GM12878 (cell line): ENCODE measurements around the gene RAP2B. TPM values are rescaled to one million over a fixed set of nuclear protein-coding genes. Genes with fewer than 3 reads are reported as not detected.

Experiments
- ATAC-seq: fragments of 200-7000 bp; cut with Tn5 transposase; 3 replicates; pipeline ENCODE4 v1.9.1; 2020; ENCODE audit warnings: mild to moderate bottlenecking, moderate library complexity
- BruUV-seq: library from RNA; stranded (reverse); fragments of 400-500 nt; replicated peaks from 2 replicates; lab custom pipeline; 2021; lab: Mats Ljungman, UMichigan
- CTCF ChIA-PET: fragments of 300-600 bp; sonication (Branson Sonifier 250); formaldehyde crosslinking; extraction: SDS; loops from one replicate; lab custom pipeline; 2021; ENCODE audit warnings: inconsistent platforms; lab: Yijun Ruan, JAX
- POLR2A ChIA-PET: fragments of 350-600 bp; formaldehyde crosslinking; extraction: SDS; loops from one replicate; lab custom pipeline; 2021; ENCODE audit warnings: inconsistent platforms; lab: Charles Lee
- RAD21 ChIA-PET: fragments of 300-600 bp; sonication (Branson Sonifier 250); formaldehyde crosslinking; loops from one replicate; lab custom pipeline; 2023; ENCODE audit warnings: antibody characterized with exemption; ENCODE audit not compliant: unreplicated experiment; lab: Charles Lee
- SMC1A ChIA-PET: fragments of 300-600 bp; sonication (Branson Sonifier 250); formaldehyde crosslinking; loops from one replicate; lab custom pipeline; 2023; ENCODE audit not compliant: unreplicated experiment, uncharacterized antibody; lab: Charles Lee
- DNase-seq: peaks from one replicate; pipeline ENCODE4 v3.0.0-alpha.2; 2011; ENCODE audit warnings: low read depth, low spot score
- FAIRE-seq: peaks from 3 replicates; lab custom pipeline; 2011; peaks lifted over from hg19 to GRCh38; lab: Jason Lieb, UNC
- H2AFZ ChIP-seq: 2 replicates; pipeline ENCODE4 v1.6.0; 2011; ENCODE audit warnings: low read depth, low read length, control low read depth; ENCODE audit not compliant: control insufficient read depth
- H3K27ac ChIP-seq: 2 replicates; pipeline ENCODE4 v1.5.1; 2011; ENCODE audit warnings: control low read depth; ENCODE audit not compliant: control insufficient read depth, insufficient read depth
- H3K27me3 ChIP-seq, 2 experiments: replicated peaks in 1 of 2; 2 replicates each; pipeline versions ENCODE4 v1.6.0 to v1.6.1; 2011; ENCODE audit warnings: low read length in 1 of 2; ENCODE audit not compliant: control insufficient read depth in 2 of 2, insufficient read depth in 2 of 2
- H3K36me3 ChIP-seq, 2 experiments: 2 replicates each; pipeline ENCODE4 v1.5.1; 2011; ENCODE audit warnings: low read length in 1 of 2; ENCODE audit not compliant: control insufficient read depth in 2 of 2, insufficient read depth in 2 of 2
- H3K4me1 ChIP-seq: 2 replicates; pipeline ENCODE4 v1.6.1; 2011; ENCODE audit warnings: mild to moderate bottlenecking, low read length, moderate library complexity, mixed read lengths; ENCODE audit not compliant: control insufficient read depth, insufficient read depth
- H3K4me2 ChIP-seq: 2 replicates; pipeline ENCODE4 v1.6.0; 2011; ENCODE audit warnings: control low read depth; ENCODE audit not compliant: control insufficient read depth, insufficient read depth
- H3K4me3 ChIP-seq: fragments of 200-600 bp; sonication (generic); 2 replicates; pipeline ENCODE4 v1.5.1; 2016
- H3K79me2 ChIP-seq: 2 replicates; pipeline ENCODE4 v1.6.0; 2011; ENCODE audit warnings: low read length; ENCODE audit not compliant: control insufficient read depth, insufficient read depth
- H3K9ac ChIP-seq: 2 replicates; pipeline ENCODE4 v1.8.0; 2011; ENCODE audit warnings: low read length, control low read depth, mixed read lengths; ENCODE audit not compliant: control insufficient read depth, insufficient read depth
- H3K9me3 ChIP-seq: replicated peaks from 3 replicates; pipeline ENCODE4 v1.5.1; 2011; ENCODE audit warnings: mild to moderate bottlenecking, low read length; ENCODE audit not compliant: control insufficient read depth, insufficient read depth
- H4K20me1 ChIP-seq: 2 replicates; pipeline ENCODE4 v1.6.0; 2011; ENCODE audit not compliant: control insufficient read depth, insufficient read depth
- BCL11A ChIP-seq: IDR thresholded peaks from 2 replicates; pipeline ENCODE4 v1.6.1; 2011; ENCODE audit warnings: low read depth, low read length
- BRCA1 ChIP-seq: IDR thresholded peaks from 2 replicates; pipeline ENCODE4 v1.6.1; 2011; ENCODE audit warnings: low read depth, low read length, improper control_type of control experiment
- FOS ChIP-seq: IDR thresholded peaks from 3 replicates; pipeline ENCODE4 v1.6.1; 2011; ENCODE audit warnings: borderline replicate concordance; ENCODE audit not compliant: insufficient read length; ENCODE audit errors: extremely low read depth
- FOXM1 ChIP-seq: IDR thresholded peaks from 2 replicates; pipeline ENCODE4 v1.6.1; 2012; ENCODE audit warnings: low read depth, mild to moderate bottlenecking, inconsistent platforms, low read length, moderate library complexity
- HCFC1 ChIP-seq: fragments of 150-350 bp; IDR thresholded peaks from 2 replicates; pipeline ENCODE4 v1.6.1; 2014; ENCODE audit warnings: low read length
- IKZF2 ChIP-seq, 2 experiments: fragments of 450-650 bp; IDR thresholded peaks; 2 replicates each; pipeline ENCODE4 v1.6.1; 2017; ENCODE audit warnings: mild to moderate bottlenecking in 2 of 2, moderate library complexity in 2 of 2
- KLF5 ChIP-seq: fragments of 450-650 bp; IDR thresholded peaks from 2 replicates; pipeline ENCODE4 v1.6.1; 2014; ENCODE audit warnings: mild to moderate bottlenecking; ENCODE audit not compliant: partially characterized antibody
- MXI1 ChIP-seq: fragments of 150-350 bp; IDR thresholded peaks from 2 replicates; pipeline ENCODE4 v1.6.1; 2011; ENCODE audit warnings: low read depth, mild to moderate bottlenecking, inconsistent platforms, low read length, improper control_type of control experiment
- MYB ChIP-seq: fragments of 150-350 bp; IDR thresholded peaks from 2 replicates; pipeline ENCODE4 v1.6.1; 2014; ENCODE audit warnings: mild to moderate bottlenecking, low read depth, low read length, borderline replicate concordance
- NR2C1 ChIP-seq: fragments of 450-650 bp; IDR thresholded peaks from 2 replicates; pipeline ENCODE4 v1.6.1; 2017; ENCODE audit warnings: antibody characterized with exemption, mild to moderate bottlenecking, moderate library complexity
- RB1 ChIP-seq: fragments of 450-650 bp; formaldehyde crosslinking; IDR thresholded peaks from 2 replicates; pipeline ENCODE4 v1.6.1; 2017; ENCODE audit warnings: mild to moderate bottlenecking, borderline replicate concordance
- RFX5 ChIP-seq: IDR thresholded peaks from 2 replicates; pipeline ENCODE4 v1.6.1; 2011; ENCODE audit warnings: low read depth, low read length, improper control_type of control experiment
- SIN3A ChIP-seq: IDR thresholded peaks from 2 replicates; pipeline ENCODE4 v1.6.1; 2012; ENCODE audit warnings: low read depth, low read length, improper control_type of control experiment
- STAT3 ChIP-seq: IDR thresholded peaks from 2 replicates; pipeline ENCODE4 v1.6.1; 2011; ENCODE audit warnings: low read depth, low read length, improper control_type of control experiment
- SUZ12 ChIP-seq: fragments of 200-600 bp; sonication (generic); IDR thresholded peaks from one replicate; pipeline ENCODE4 v1.6.1; 2018; ENCODE audit warnings: antibody characterized with exemption, mild to moderate bottlenecking; ENCODE audit not compliant: unreplicated experiment
- WGBS: methylation state at CpG from one replicate; pipeline ENCODE4 v1.1.6; 2016; ENCODE audit warnings: low lambda C conversion rate; ENCODE audit not compliant: insufficient replicate concordance, insufficient coverage; ENCODE audit errors: missing lambda C conversion rate; 5-methylcytosine and 5-hydroxymethylcytosine counted together
- in situ Hi-C: fragments of 300-500 bp; cut with MboI; formaldehyde crosslinking; loops from 9 replicates; pipeline ENCODE4 v1.14.3; 2018; ENCODE audit warnings: mixed read lengths
- intact Hi-C: fragments of 100-400 bp; cut with micrococcal nuclease; formaldehyde crosslinking; loops from one replicate; pipeline ENCODE4 v1.14.2; 2022; ENCODE audit not compliant: unreplicated experiment
- polyA plus RNA-seq, 11 experiments: library from polyadenylated mRNA; depleted of rRNA in 4 of 11; unstranded in 6 of 11; stranded (reverse) in 5 of 11; fragments of >200 nt; fragmentation: Nextera tagmentation in 4 of 11; fragmentation: Illumina TruSeq in 1 of 11; extraction: Ambion mirVana in 4 of 11; extraction: Trizol in 1 of 11; gene quantifications; 1 replicate in 1 of 11; 2 replicates in 10 of 11; pipeline versions ENCODE4 v1.2.1 to v1.2.3, GENCODE V29; 2011 to 2016; ENCODE audit warnings: inconsistent platforms in 2 of 11, missing spikeins in 2 of 11, low read depth in 1 of 11
- total RNA-seq, 4 experiments: library from RNA; depleted of rRNA in 3 of 4; stranded (reverse); fragments of >200 nt in 3 of 4; fragmentation: Illumina TruSeq in 1 of 4; extraction: Trizol in 1 of 4; gene quantifications; 2 replicates each; pipeline versions ENCODE4 v1.2.1 to v1.2.3, GENCODE V29; 2013 to 2021
- TF ChIP-seq, protein P1 (sequence below): fragments of 450-650 bp; IDR thresholded peaks from 2 replicates; pipeline ENCODE4 v1.6.1; 2017; ENCODE audit warnings: mild to moderate bottlenecking
- TF ChIP-seq, protein P2 (sequence below): IDR thresholded peaks from 2 replicates; pipeline ENCODE4 v1.6.1; 2012; ENCODE audit warnings: low read depth, low read length, improper control_type of control experiment

The RAP2B gene
- total and polyA plus RNA-seq, 10 of the 15 experiments (the other 5 are each of a cell fraction or from before 2014, with no cell fraction given): 5.9 to 21.3 (median 12.0) TPM

DNA sequence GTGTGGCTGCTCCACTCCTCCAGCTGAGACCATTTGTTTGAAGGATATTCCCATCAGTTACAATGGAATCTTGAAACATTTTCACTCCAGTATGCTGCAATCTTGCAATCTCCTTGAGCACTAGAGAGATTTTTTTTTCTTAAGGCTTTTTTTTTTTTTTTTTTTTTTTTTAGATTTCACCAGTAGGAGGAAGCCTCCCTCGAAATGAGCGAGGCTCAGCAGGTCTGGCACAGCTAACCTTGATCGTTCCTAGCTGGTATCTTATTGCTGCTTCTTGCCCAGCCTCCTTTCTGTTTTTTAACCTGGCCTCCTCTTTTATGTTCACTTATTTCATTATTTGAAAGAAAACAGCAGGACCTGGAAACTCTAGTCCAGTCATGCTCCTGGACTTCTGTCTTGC lies 48.1 kb downstream of the RAP2B start:
- H3K36me3 ChIP-seq: no peaks in the 10 kb centered on the region
- H3K79me2 ChIP-seq: no peaks in the 10 kb centered on the region
- 85% methylated on average over 3 of the region's 3 CpGs for WGBS
- no peak overlapping the region for H3K9ac ChIP-seq
- FAIRE-seq (no peak), DNase-seq (no peak), ATAC-seq (no peak)
- no peaks in the 10 kb centered on the region for H3K4me1 ChIP-seq
- no peaks in the 10 kb centered on the region for H3K9me3 ChIP-seq
- POLR2A ChIA-PET: interaction anchor here (1.3 kb wide), 1 partner anchor 10 kb away, joined by 3 read pairs; no protein-coding TSS in a partner anchor
- H3K27me3 ChIP-seq: no peaks in the 10 kb centered on the region
- SMC1A ChIA-PET: interaction anchor here (0.6 kb wide), 1 partner anchor 180 kb away, joined by 3 read pairs; no protein-coding TSS in a partner anchor
- no peak overlapping the region for H3K27ac ChIP-seq
- TF ChIP-seq BCL11A (no peak), FOS (no peak), BRCA1 (no peak), IKZF2 (IDR thresholded peaks at IDR 0.05) (no peak), KLF5 (no peak), RFX5 (no peak), FOXM1 (no peak), MYB (no peak), MXI1 (no peak), NR2C1 (no peak)
- H2AFZ ChIP-seq: no peak overlapping the region
- RAD21 ChIA-PET: no interaction called here
- no peak overlapping the region for H3K4me2 ChIP-seq
- CTCF ChIA-PET: no interaction called here
- no peaks in the 10 kb centered on the region for H4K20me1 ChIP-seq
- in situ Hi-C loops: no loop called here
- BruUV-seq: no TSS peak
- H3K4me3 ChIP-seq: no peak overlapping the region
- intact Hi-C loops: no loop called here

DNA sequence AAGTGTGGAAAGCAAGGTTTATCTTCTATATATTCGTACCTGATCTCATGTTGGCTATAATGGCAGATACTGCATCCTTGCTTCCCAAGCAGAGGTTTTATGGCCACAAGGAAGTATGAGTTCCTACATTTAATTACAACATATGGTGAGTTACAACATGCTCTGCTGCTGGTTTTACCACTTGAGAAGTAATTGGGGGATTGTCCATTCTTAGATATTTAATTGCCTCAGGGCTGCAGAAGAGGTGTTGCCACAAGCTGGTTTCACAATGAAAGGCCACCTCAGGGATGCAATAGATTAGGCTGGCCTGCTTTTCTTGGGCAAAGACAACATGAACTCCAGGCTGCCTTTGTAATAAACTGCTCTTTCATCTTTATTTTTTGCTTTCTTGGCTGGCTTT lies 48.6 kb downstream of the RAP2B start:
- ATAC-seq (no peak), FAIRE-seq (no peak), DNase-seq (no peak)
- in situ Hi-C loops: no loop called here
- ChIA-PET RAD21 (no interaction called here), POLR2A (no interaction called here), SMC1A (interaction anchor here (0.6 kb wide), 1 partner anchor 179 kb away, joined by 3 read pairs; no protein-coding TSS in a partner anchor), CTCF (no interaction called here)
- H3K79me2 ChIP-seq: no peaks in the 10 kb centered on the region
- no peaks in the 10 kb centered on the region for H4K20me1 ChIP-seq
- BruUV-seq: no TSS peak
- no peak overlapping the region for H2AFZ ChIP-seq
- H3K9ac ChIP-seq: no peak overlapping the region
- no peaks in the 10 kb centered on the region for H3K4me1 ChIP-seq
- WGBS: 4% methylated on average over 1 of the region's 1 CpG
- H3K27ac ChIP-seq: no peak overlapping the region
- H3K4me2 ChIP-seq: no peak overlapping the region
- intact Hi-C loops: no loop called here
- H3K9me3 ChIP-seq: no peaks in the 10 kb centered on the region
- no peaks in the 10 kb centered on the region for H3K27me3 ChIP-seq
- no peak overlapping the region for H3K4me3 ChIP-seq
- no peaks in the 10 kb centered on the region for H3K36me3 ChIP-seq
- TF ChIP-seq, protein P1, sequence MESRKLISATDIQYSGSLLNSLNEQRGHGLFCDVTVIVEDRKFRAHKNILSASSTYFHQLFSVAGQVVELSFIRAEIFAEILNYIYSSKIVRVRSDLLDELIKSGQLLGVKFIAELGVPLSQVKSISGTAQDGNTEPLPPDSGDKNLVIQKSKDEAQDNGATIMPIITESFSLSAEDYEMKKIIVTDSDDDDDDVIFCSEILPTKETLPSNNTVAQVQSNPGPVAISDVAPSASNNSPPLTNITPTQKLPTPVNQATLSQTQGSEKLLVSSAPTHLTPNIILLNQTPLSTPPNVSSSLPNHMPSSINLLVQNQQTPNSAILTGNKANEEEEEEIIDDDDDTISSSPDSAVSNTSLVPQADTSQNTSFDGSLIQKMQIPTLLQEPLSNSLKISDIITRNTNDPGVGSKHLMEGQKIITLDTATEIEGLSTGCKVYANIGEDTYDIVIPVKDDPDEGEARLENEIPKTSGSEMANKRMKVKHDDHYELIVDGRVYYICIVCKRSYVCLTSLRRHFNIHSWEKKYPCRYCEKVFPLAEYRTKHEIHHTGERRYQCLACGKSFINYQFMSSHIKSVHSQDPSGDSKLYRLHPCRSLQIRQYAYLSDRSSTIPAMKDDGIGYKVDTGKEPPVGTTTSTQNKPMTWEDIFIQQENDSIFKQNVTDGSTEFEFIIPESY: no peak
- TF ChIP-seq STAT3 (no peak), RB1 (no peak), SIN3A (no peak), SUZ12 (no peak), HCFC1 (no peak)
- TF ChIP-seq, protein P2, sequence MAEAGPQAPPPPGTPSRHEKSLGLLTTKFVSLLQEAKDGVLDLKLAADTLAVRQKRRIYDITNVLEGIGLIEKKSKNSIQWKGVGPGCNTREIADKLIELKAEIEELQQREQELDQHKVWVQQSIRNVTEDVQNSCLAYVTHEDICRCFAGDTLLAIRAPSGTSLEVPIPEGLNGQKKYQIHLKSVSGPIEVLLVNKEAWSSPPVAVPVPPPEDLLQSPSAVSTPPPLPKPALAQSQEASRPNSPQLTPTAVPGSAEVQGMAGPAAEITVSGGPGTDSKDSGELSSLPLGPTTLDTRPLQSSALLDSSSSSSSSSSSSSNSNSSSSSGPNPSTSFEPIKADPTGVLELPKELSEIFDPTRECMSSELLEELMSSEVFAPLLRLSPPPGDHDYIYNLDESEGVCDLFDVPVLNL: no peak
